ENCODE data around the gene DLX1.
A peak's percentile ranks its signal among the peaks of the same experiment; 100 is the strongest.
"Not testable (repeated sequence)": the region's sequence is repeated elsewhere in the genome, so short reads cannot be mapped to it uniquely, and the experiment has no call there.

The DLX1 gene

GRCh38 chr2:172065111-172065510 is 20.2 kb upstream of the DLX1 start:
- DNase-seq, result peak; percentile 21

GRCh38 chr2:172066394-172066886 is 18.9 kb upstream of the DLX1 start:
- DNase-seq, result no peak

GRCh38 chr2:172067905-172068304 is 17.4 kb upstream of the DLX1 start:
- not testable (repeated sequence) for DNase-seq

GRCh38 chr2:172070936-172071335 is 14.4 kb upstream of the DLX1 start:
- no peak for DNase-seq

GRCh38 chr2:172072303-172072702 is 13.0 kb upstream of the DLX1 start:
- DNase-seq, result no peak

GRCh38 chr2:172072706-172073105 is 12.6 kb upstream of the DLX1 start:
- no peak for DNase-seq

GRCh38 chr2:172073518-172073917 is 11.8 kb upstream of the DLX1 start:
- DNase-seq, result no peak

GRCh38 chr2:172074254-172074653 is 11.1 kb upstream of the DLX1 start:
- DNase-seq, result no peak

- DNase-seq, result no peak
Observed at GRCh38 chr2:172079416-172079815, 5.9 kb upstream of the DLX1 start.

- no peak for DNase-seq
Observed at GRCh38 chr2:172079838-172080640, 5.3 kb upstream of the DLX1 start.

- no peak for DNase-seq
Observed at GRCh38 chr2:172080641-172081220, 4.6 kb upstream of the DLX1 start.

GRCh38 chr2:172081221-172082022 is 3.9 kb upstream of the DLX1 start:
- DNase-seq, result no peak

GRCh38 chr2:172082105-172082943 is 3.0 kb upstream of the DLX1 start:
- DNase-seq, result no peak

- DNase-seq, result no peak
Observed at GRCh38 chr2:172082944-172083627, 2.2 kb upstream of the DLX1 start.

GRCh38 chr2:172083628-172084394 is 1.5 kb upstream of the DLX1 start:
- DNase-seq, result no peak

GRCh38 chr2:172084395-172084644 is 987 bp upstream of the DLX1 start:
- DNase-seq, result peak; percentile 34

- DNase-seq, result peak; percentile 97
Observed at GRCh38 chr2:172084645-172085459, 455 bp upstream of the DLX1 start.

GRCh38 chr2:172086241-172087206 is 1.2 kb downstream of the DLX1 start:
- DNase-seq, result no peak

GRCh38 chr2:172087207-172087779 is 2.0 kb downstream of the DLX1 start:
- DNase-seq, result no peak
